Measurements from ENCODE around the gene RFPL1.
A peak's percentile ranks its signal among the peaks of the same experiment; 100 is the strongest.

The RFPL1 gene

GRCh38 chr22:29434288-29434687 lies 4.1 kb upstream of the RFPL1 start:
- DNase-seq: no peak
- intact Hi-C loops (cut with DNase I): no loop called here

GRCh38 chr22:29435236-29436136 lies 2.9 kb upstream of the RFPL1 start:
- no peak for DNase-seq
- intact Hi-C loops (cut with DNase I): no loop called here

- intact Hi-C loops (cut with DNase I): no loop called here
- no peak for DNase-seq
Measured at GRCh38 chr22:29442976-29443375, 4.6 kb downstream of the RFPL1 start.

GRCh38 chr22:29443452-29443851 lies 5.1 kb downstream of the RFPL1 start:
- intact Hi-C loops (cut with DNase I): no loop called here

GRCh38 chr22:29443861-29444792 lies 5.7 kb downstream of the RFPL1 start:
- no peak for DNase-seq
- intact Hi-C loops (cut with DNase I): no loop called here

More at GRCh38 chr22:29443452-29443851, 5.1 kb downstream of the RFPL1 start:
- DNase-seq: no peak

- intact Hi-C loops (cut with DNase I): no loop called here
- DNase-seq: no peak
Measured at GRCh38 chr22:29445508-29445907, 7.1 kb downstream of the RFPL1 start.

GRCh38 chr22:29447906-29448305 lies 9.5 kb downstream of the RFPL1 start:
- DNase-seq: no peak

GRCh38 chr22:29449296-29449875 lies 11.0 kb downstream of the RFPL1 start:
- peak in 1 of 42 donors; percentile 22 for DNase-seq
- intact Hi-C loops (cut with DNase I): no loop called here

More at GRCh38 chr22:29447906-29448305, 9.5 kb downstream of the RFPL1 start:
- intact Hi-C loops (cut with DNase I): no loop called here

- intact Hi-C loops (cut with DNase I): no loop called here
- no peak for DNase-seq
Measured at GRCh38 chr22:29450222-29450621, 11.8 kb downstream of the RFPL1 start.

GRCh38 chr22:29451863-29452262 lies 13.5 kb downstream of the RFPL1 start:
- intact Hi-C loops (cut with DNase I): no loop called here
- DNase-seq: peak in 1 of 42 donors; percentile 1

GRCh38 chr22:29454276-29454675 lies 15.9 kb downstream of the RFPL1 start:
- intact Hi-C loops (cut with DNase I): no loop called here
- peak in 32 of 42 donors; percentile 8 to 68 (median 46) for DNase-seq

- no peak for DNase-seq
Measured at GRCh38 chr22:29456211-29456671, 17.9 kb downstream of the RFPL1 start.

GRCh38 chr22:29457730-29458129 lies 19.3 kb downstream of the RFPL1 start:
- peak in 3 of 42 donors; percentile 25 to 51 (median 31) for DNase-seq

More at GRCh38 chr22:29456211-29456671, 17.9 kb downstream of the RFPL1 start:
- intact Hi-C loops (cut with DNase I): no loop called here

GRCh38 chr22:29458551-29458950 lies 20.2 kb downstream of the RFPL1 start:
- intact Hi-C loops (cut with DNase I): no loop called here
- no peak for DNase-seq

More at GRCh38 chr22:29457730-29458129, 19.3 kb downstream of the RFPL1 start:
- intact Hi-C loops (cut with DNase I): no loop called here

GRCh38 chr22:29459773-29460172 lies 21.4 kb downstream of the RFPL1 start:
- DNase-seq: no peak

GRCh38 chr22:29461263-29461662 lies 22.9 kb downstream of the RFPL1 start:
- intact Hi-C loops (cut with DNase I): no loop called here
- DNase-seq: no peak

More at GRCh38 chr22:29459773-29460172, 21.4 kb downstream of the RFPL1 start:
- intact Hi-C loops (cut with DNase I): no loop called here

- intact Hi-C loops (cut with DNase I): no loop called here
- DNase-seq: no peak
Measured at GRCh38 chr22:29463629-29464028, 25.2 kb downstream of the RFPL1 start.

- DNase-seq: no peak
- intact Hi-C loops (cut with DNase I): no loop called here
Measured at GRCh38 chr22:29464581-29464980, 26.2 kb downstream of the RFPL1 start.

GRCh38 chr22:29469755-29470154 lies 31.4 kb downstream of the RFPL1 start:
- intact Hi-C loops (cut with DNase I): no loop called here

More at GRCh38 chr22:29469755-29470154, 31.4 kb downstream of the RFPL1 start:
- no peak for DNase-seq

All from head of caudate nucleus (tissue), 42 donors.